Activated naive CD8-positive, alpha-beta T cell treated with anti-CD3 and anti-CD28 coated beads, Interleukin-2, amount 10 ng/mL, durations not matched to agents 7 days and 5 days (primary cell): ENCODE data around the gene SRL. TPM values are rescaled to one million over a fixed set of nuclear protein-coding genes. Genes with fewer than 3 reads are reported as not detected.

Source experiments
- ATAC-seq: fragments of 150-1000 bp; cut with Tn5 transposase; one replicate; pipeline ENCODE4 v1.10.0; 2021; ENCODE audit warnings: low read depth, moderate library complexity
- POLR2A ChIA-PET: fragments of 350-600 bp; sonication (Branson Sonifier 250); formaldehyde crosslinking; loops from one replicate; lab custom pipeline; 2021; ENCODE audit warnings: antibody characterized with exemption; lab: Charles Lee
- DNase-seq: peaks from one replicate; pipeline ENCODE4 v3.0.0; 2021
- H3K27ac Mint-ChIP-seq: one replicate; pipeline ENCODE4 v1.8.0; 2022; ENCODE audit warnings: mild to moderate bottlenecking, mixed read lengths
- H3K27me3 Mint-ChIP-seq: one replicate; pipeline ENCODE4 v1.8.0; 2022; ENCODE audit warnings: mild to moderate bottlenecking, moderate library complexity, mixed read lengths
- H3K36me3 Mint-ChIP-seq: one replicate; pipeline ENCODE4 v1.8.0; 2021; ENCODE audit warnings: mild to moderate bottlenecking, mixed read lengths
- H3K4me1 Mint-ChIP-seq: one replicate; pipeline ENCODE4 v1.8.0; 2021; ENCODE audit warnings: mixed read lengths
- H3K4me3 Mint-ChIP-seq: one replicate; pipeline ENCODE4 v1.8.0; 2022; ENCODE audit warnings: mild to moderate bottlenecking, moderate library complexity, mixed read lengths
- H3K9me3 Mint-ChIP-seq: one replicate; pipeline ENCODE4 v1.8.0; 2021; ENCODE audit warnings: mixed read lengths
- total RNA-seq, 2 experiments: library from RNA; stranded (reverse); gene quantifications; one replicate each; pipeline ENCODE4 v1.2.3, GENCODE V29; 2021

The SRL gene
- total RNA-seq, 2 experiments from 2014 or later: not detected

DNA sequence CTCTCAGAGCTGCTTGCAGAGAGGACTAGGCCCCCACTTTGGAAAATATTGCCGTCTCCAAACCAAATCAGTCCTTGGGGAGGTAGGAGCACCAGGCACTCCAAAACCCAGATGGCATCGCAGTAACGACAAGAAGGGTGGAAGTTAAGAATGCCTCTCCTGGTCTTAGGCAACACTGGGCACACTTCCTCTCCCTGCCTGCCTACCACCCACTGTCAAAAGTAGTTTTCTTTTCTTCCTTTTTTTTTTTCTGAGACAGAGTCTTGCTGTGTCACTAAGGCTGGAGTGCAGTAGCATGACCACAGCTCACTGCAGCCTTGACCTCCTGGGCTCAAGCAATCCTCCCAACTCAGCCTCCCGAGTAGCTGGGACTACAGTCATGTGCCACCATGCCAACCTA is 47.2 kb downstream of the SRL start:
- Mint-ChIP-seq H3K36me3 (no peaks in the 10 kb centered on the region), H3K4me1 (no peaks in the 10 kb centered on the region), H3K4me3 (no peak overlapping the region), H3K9me3 (no peaks in the 10 kb centered on the region), H3K27me3 (peaks cover 9% of the 10 kb centered on the region), H3K27ac (no peak overlapping the region)
- POLR2A ChIA-PET: interaction anchor here (0.6 kb wide), 1 partner anchor 87 kb away, joined by 3 read pairs; no protein-coding TSS in a partner anchor
- ATAC-seq: no peak
- no peak for DNase-seq

DNA sequence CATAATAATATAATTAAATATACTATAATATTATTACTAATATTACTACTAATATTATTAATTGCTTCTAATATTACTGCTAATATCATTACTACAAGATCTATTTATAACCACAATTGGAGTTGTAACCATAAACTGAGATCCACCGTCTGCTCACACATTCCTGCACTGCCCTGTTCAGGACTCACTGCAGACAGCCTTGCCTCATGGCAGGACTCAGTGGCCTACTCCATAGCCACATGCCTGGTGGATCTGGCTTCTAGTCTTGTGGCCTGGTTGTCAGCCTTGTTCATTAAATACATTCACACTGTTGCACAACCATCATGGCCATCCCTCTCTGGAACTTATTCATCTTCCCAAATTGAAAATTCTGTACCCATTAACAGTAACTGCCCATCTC is 48.0 kb downstream of the SRL start:
- no peak overlapping the region for H3K27ac Mint-ChIP-seq
- H3K27me3 Mint-ChIP-seq: peaks cover 7% of the 10 kb centered on the region
- DNase-seq (no peak), ATAC-seq (no peak)
- H3K4me1 Mint-ChIP-seq: no peaks in the 10 kb centered on the region
- H3K4me3 Mint-ChIP-seq: no peak overlapping the region
- POLR2A ChIA-PET: interaction anchor here (1.3 kb wide), 1 partner anchor 10 kb away, joined by 3 read pairs; no protein-coding TSS in a partner anchor
- no peaks in the 10 kb centered on the region for H3K9me3 Mint-ChIP-seq
- H3K36me3 Mint-ChIP-seq: no peaks in the 10 kb centered on the region

DNA sequence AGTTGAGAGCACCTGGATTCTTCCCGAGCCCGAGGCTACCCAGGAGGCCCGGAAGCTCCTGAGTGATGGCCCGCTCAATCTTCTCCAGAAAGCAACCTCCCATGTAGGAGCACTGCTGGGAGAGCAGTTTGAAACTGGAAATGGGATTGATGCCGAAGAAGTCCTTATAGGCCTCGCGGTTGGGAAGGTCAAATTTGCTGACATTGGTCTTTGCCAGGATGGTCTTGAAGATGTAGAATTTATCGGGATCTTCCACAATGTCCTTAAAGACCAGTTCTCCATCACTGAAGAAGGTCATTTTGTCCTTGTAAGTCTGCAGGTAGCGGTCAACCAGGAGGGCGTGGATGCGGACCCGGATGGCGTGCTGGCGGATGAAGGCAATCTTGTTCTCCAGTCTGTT is 49.7 kb downstream of the SRL start:
- Mint-ChIP-seq H3K4me3 (no peak overlapping the region), H3K9me3 (no peaks in the 10 kb centered on the region), H3K4me1 (no peaks in the 10 kb centered on the region), H3K27me3 (peaks cover 4% of the 10 kb centered on the region), H3K36me3 (no peaks in the 10 kb centered on the region), H3K27ac (no peak overlapping the region)
- DNase-seq (no peak), ATAC-seq (no peak)
- POLR2A ChIA-PET: no interaction called here

DNA sequence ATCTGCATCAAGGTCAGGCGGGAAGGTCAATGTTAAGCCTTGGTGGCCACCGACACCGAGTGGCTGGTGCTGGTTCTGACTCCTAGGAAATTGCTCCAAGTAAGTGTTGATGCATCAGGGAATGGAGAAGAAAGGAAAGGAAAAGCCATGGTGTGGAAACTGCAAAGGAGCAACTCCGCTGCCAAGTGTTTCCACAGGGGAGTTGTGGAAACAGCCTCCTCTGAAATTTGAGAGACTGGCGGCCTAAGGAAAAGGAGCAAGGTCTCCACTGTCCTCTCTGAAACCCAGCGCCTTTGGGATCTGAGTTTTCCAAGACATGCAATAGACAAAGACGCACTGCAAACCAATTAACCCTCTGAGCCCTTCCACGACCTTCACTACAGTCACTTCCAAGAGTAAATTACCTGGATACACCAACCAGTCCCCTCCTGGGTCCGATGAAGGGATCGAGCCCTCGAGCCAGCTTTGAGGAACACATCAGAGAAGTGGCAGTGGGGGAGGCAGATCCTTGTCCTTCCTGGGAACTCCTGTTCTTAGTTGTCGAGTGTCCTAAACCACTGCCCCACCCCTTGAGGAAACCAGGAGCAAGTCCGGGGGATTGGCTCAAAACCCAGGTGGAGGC is 51.1 kb downstream of the SRL start:
- Mint-ChIP-seq H3K27ac (peak overlapping the region; percentile 34), H3K4me3 (no peak overlapping the region), H3K9me3 (no peaks in the 10 kb centered on the region), H3K4me1 (no peaks in the 10 kb centered on the region), H3K36me3 (no peaks in the 10 kb centered on the region), H3K27me3 (peaks cover 4% of the 10 kb centered on the region)
- POLR2A ChIA-PET: no interaction called here
- ATAC-seq: no peak
- DNase-seq: no peak

DNA sequence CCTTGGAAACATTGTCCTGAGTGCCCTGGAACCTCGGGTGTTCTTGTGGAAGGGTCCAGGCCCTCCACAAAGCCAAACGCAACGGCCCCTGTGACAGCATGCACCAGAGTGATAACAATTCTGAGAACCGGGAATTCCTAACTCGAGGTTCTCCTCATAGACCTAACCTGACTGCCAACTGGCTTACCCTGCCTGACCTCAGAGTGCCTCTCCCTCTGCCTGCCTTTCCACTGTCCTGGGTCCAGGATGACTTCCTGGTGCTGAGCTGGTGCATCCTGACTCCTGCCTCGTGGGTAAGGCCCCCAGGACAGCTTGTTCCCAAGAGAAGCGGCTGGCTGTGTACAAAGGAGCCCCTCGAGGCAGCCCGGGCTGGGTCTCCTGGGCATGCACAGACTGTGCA is 51.8 kb downstream of the SRL start:
- H3K4me3 Mint-ChIP-seq: no peak overlapping the region
- H3K27me3 Mint-ChIP-seq: peaks cover 4% of the 10 kb centered on the region
- no peaks in the 10 kb centered on the region for H3K36me3 Mint-ChIP-seq
- H3K27ac Mint-ChIP-seq: no peak overlapping the region
- no peak for DNase-seq
- POLR2A ChIA-PET: no interaction called here
- no peak for ATAC-seq
- H3K4me1 Mint-ChIP-seq: no peaks in the 10 kb centered on the region
- H3K9me3 Mint-ChIP-seq: no peaks in the 10 kb centered on the region

DNA sequence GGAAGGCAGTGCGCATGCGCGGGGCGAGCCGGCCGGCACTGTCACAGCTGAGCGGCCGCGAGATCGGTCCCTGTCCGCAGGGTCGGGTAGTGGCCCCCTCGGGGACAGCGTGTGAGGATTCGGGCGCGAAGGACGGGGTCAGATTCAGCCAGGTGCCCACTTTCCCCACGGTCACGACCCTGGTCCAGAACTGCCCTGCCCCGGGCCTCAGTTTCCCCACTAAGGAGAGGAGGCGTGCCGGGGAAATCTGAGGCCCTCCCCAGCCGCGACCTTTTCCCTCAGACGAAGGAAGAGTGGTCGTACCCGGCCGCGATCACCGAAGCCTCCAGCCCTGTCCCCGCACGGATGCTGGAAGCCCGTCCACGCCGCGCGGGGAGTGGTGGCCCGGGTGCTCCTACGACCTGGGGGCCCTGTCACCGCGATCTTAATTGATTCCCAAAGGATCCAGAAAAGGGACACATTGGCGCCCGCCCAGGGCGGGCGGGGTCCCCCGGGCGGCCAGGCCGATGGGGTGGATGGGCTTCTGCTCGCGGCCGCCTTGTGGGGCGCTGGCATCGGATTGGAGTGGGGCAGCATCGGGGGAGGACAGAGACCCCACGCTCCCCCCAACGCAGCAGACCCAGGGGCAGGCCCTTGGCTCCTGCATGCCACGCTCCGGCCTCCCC is 57.7 kb downstream of the SRL start:
- H3K36me3 Mint-ChIP-seq: no peaks in the 10 kb centered on the region
- no peak overlapping the region for H3K27ac Mint-ChIP-seq
- H3K27me3 Mint-ChIP-seq: peaks cover 4% of the 10 kb centered on the region
- H3K9me3 Mint-ChIP-seq: no peaks in the 10 kb centered on the region
- H3K4me3 Mint-ChIP-seq: peak overlapping the region; percentile 60
- POLR2A ChIA-PET: interaction anchor here (0.5 to 1.0 kb wide), 3 partner anchors 9 to 268 kb away, joined by 3 read pairs; partner anchors contain the start of gene ADCY9
- DNase-seq (no peak), ATAC-seq (peak; percentile 4)
- peaks cover 8% of the 10 kb centered on the region for H3K4me1 Mint-ChIP-seq

DNA sequence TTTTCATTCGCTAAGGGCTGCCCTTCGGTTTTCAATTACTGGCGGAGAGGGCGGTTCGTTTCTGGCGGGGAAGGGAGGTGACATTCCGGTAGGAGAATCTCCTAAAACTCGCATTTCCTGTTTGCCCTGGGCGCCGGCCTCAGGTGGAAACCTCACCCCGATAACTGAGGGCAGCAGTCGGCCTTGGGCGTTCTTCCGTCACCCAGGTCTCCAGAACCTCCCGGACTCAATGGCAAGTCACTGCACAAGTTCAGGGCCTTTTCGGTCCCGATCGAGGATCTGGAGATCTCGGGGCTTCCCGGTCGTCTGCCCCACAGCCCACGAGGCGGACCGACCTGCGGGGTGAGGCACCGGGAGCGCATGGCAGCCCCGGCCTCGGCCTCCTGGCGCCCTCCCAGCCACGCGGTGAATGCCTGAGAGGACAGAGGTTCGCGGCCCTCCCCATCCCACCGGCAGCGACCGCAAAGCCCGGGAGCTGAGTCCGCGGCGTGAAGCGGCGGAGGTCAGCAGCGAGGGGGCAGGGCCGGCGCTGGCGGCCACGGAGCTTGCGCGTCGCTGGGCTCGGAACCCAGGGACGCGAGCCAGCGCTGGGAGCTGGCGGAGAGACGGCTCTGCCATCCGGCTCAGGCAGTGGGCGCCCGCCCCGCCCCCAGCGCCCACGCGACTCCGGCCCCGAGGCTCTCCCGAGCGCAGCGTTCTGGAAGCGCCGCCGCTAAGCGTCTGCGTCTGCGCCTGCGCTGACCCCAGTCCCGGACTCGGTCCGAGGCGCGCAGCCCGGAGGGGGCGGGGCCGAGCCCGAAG is 58.4 kb downstream of the SRL start:
- Mint-ChIP-seq H3K27ac (no peak overlapping the region), H3K9me3 (no peaks in the 10 kb centered on the region), H3K36me3 (no peaks in the 10 kb centered on the region), H3K4me3 (peak overlapping the region; percentile 74), H3K4me1 (peaks cover 8% of the 10 kb centered on the region), H3K27me3 (peaks cover 4% of the 10 kb centered on the region)
- POLR2A ChIA-PET: interaction anchor here (0.9 to 1.0 kb wide), 2 partner anchors 10 to 68 kb away, joined by 3 read pairs; partner anchors contain the start of gene ADCY9
- peak; percentile 94 for ATAC-seq
- peak; percentile 96 for DNase-seq

DNA sequence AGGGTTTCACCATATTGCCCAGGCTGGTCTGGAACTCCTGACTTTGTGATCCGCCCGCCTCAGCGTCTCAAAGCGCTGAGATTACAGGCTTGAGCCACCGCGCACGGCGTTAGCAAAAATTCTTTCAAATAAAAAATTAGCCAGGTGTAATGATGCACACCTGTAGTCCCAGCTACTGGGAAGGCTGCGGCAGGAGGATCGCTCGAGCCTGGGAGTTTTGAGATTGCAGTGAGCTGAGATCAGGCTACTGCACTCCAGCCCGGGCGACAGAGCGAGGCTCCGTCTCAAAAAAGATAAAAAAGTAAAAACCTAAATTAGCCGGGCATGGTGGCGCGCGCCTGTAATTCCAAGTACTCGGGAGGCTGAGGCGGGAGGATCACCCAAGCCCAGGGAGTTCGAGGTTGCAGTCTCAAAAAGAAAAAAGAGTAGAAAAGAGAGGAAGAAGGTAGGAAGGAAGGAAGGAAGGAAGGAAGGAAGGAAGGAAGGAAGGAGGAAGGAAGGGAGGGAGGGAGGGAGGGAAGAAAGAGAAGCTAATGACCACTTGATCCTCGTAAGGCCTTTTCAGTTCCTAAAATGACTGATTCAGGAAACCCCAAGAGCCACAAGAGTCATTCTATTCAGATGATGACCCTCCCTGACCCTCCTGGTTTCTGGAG is 59.2 kb downstream of the SRL start:
- Mint-ChIP-seq H3K4me3 (peak overlapping the region; percentile 74), H3K4me1 (peaks cover 8% of the 10 kb centered on the region), H3K27ac (peak overlapping the region; percentile 38), H3K27me3 (peaks cover 4% of the 10 kb centered on the region), H3K36me3 (no peaks in the 10 kb centered on the region), H3K9me3 (no peaks in the 10 kb centered on the region)
- no peak for ATAC-seq
- no peak for DNase-seq
- POLR2A ChIA-PET: no interaction called here

DNA sequence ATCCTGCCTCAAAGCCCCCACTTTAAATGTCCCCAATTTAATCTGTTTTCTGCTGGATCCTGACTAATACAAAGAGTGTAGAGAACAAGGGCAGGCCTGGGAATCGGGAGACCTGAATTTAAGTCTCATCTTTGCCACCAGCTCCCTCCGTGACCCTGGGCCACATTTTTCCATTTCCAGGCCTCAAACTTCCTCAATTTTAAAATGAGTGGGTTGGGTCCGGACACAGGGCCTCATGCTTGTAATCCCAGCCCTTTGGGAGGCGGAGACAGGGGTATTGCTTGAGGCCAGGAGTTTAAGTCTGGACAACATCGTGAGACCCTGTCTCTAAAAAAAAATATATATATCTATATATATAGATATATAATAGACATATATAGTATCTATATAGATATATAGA is 61.4 kb downstream of the SRL start:
- Mint-ChIP-seq H3K9me3 (no peaks in the 10 kb centered on the region), H3K27me3 (peaks cover 6% of the 10 kb centered on the region), H3K4me3 (no peak overlapping the region), H3K36me3 (no peaks in the 10 kb centered on the region), H3K4me1 (peaks cover 8% of the 10 kb centered on the region), H3K27ac (no peak overlapping the region)
- no peak for DNase-seq
- no peak for ATAC-seq
- POLR2A ChIA-PET: no interaction called here

DNA sequence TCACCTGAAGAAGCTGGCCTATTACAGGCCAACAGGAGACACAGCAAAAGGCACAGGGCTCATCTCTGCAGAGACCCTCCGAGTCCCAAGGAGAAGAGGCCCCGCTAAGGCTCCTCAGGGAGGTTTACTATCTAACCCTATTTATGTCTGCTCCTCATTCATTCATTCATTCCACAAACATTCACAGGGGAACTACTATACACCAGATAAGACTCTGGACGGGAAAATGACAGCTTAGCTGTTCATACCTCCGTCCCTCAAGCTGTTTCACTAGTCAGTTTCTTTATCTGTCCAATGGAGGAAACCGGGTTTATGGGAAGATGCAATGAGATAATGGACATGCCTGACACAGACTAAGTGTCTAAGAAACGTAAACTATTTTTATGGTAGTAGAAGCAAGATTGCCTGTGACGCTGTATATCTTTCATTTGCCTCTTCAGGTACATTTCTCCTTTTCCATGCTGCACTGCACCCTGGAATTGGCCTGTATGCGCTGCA is 62.1 kb downstream of the SRL start:
- Mint-ChIP-seq H3K9me3 (no peaks in the 10 kb centered on the region), H3K4me1 (peaks cover 8% of the 10 kb centered on the region), H3K4me3 (no peak overlapping the region), H3K27ac (no peak overlapping the region), H3K27me3 (peaks cover 6% of the 10 kb centered on the region), H3K36me3 (no peaks in the 10 kb centered on the region)
- no peak for DNase-seq
- POLR2A ChIA-PET: no interaction called here
- no peak for ATAC-seq

DNA sequence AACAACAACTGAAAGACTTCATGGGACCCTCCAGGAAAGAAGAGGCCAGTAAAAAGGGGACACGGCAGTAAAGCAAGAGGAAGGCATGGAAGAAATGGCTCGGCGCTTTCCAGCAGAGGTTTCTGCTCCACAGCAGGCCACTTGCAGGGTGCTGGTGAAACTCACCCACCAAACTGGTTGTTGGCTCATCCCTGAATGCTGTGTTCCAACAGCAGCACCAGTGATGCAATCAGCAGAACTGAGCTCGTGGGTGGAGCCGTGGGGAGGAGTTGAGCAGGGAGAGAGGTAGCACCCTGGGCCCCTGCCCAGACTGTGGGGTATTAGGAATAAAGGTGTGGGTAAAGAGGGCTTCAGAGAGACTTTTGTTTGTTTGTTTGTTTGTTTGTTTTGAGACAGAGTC is 62.9 kb downstream of the SRL start:
- peaks cover 5% of the 10 kb centered on the region for H3K4me1 Mint-ChIP-seq
- POLR2A ChIA-PET: no interaction called here
- no peak overlapping the region for H3K4me3 Mint-ChIP-seq
- no peak for DNase-seq
- H3K27ac Mint-ChIP-seq: no peak overlapping the region
- no peaks in the 10 kb centered on the region for H3K9me3 Mint-ChIP-seq
- H3K27me3 Mint-ChIP-seq: peaks cover 3% of the 10 kb centered on the region
- no peaks in the 10 kb centered on the region for H3K36me3 Mint-ChIP-seq
- no peak for ATAC-seq

DNA sequence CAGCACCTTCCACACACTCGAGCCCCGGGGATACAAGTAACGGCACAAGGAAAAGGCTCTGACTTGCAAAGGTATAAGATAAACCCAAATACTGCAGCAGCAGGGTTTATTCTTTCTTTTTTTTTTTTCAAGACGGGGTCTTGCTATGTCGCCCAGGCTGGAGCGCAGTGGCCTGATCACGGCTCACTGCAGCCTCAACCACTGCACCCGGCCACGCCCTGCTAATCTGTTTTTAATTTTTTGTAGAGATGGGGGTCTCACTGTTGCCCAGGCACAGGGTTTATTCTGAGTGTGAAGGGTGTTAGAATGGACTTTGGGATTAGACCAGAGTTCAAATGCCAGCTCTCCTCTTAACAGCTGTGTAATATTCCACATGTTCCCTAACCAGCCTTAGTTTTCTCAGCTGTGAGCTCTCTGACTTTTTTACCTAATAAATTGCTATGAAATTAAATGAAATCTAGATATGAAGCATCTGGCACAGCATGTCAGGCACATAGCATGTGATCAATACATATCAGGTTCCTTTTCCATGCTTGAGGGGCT is 63.3 kb downstream of the SRL start:
- POLR2A ChIA-PET: no interaction called here
- Mint-ChIP-seq H3K4me3 (no peak overlapping the region), H3K9me3 (no peaks in the 10 kb centered on the region), H3K27me3 (peaks cover 3% of the 10 kb centered on the region), H3K36me3 (no peaks in the 10 kb centered on the region), H3K4me1 (peaks cover 5% of the 10 kb centered on the region), H3K27ac (no peak overlapping the region)
- ATAC-seq (no peak), DNase-seq (no peak)
